Measurements from ENCODE around the gene LRP5.

GRCh38 chr11:68392822-68393221 is 80.4 kb downstream of the LRP5 start:
- TF ChIP-seq CTCF (IDR thresholded peaks at IDR 0.05) = no peak
- TF ChIP-seq POLR2A (IDR thresholded peaks at IDR 0.05) = no peak
- TF ChIP-seq POLR2AphosphoS5 (IDR thresholded peaks at IDR 0.05; ENCODE audit: insufficient read depth in 1 of 2, low read depth in 1 of 2) = no peak

All from vagina (tissue), 2 donors.